HepG2 (cell line): ENCODE results near the gene WDR19. TPM values are rescaled to one million over a fixed set of nuclear protein-coding genes. Genes with fewer than 3 reads are reported as not detected.

ENCODE experiments used
- ARID5B ChIP-seq: IDR thresholded peaks from 2 replicates; pipeline ENCODE4 v1.4.0; 2020; ENCODE audit warnings: mild to moderate bottlenecking, missing genetic modification reagents
- BCL6 ChIP-seq: IDR thresholded peaks from 2 replicates; pipeline ENCODE4 v1.6.1; 2016; ENCODE audit warnings: missing genetic modification reagents, missing compliant biosample characterization
- DR1 ChIP-seq: sonication (generic); formaldehyde crosslinking; IDR thresholded peaks from 2 replicates; pipeline ENCODE4 v1.8.0; 2021; ENCODE audit warnings: mild to moderate bottlenecking, missing genetic modification reagents, inconsistent platforms
- SP4 ChIP-seq: sonication (generic); formaldehyde crosslinking; IDR thresholded peaks from 2 replicates; pipeline ENCODE4 v1.8.1; 2023; ENCODE audit warnings: mild to moderate bottlenecking, missing genetic modification reagents
- SUZ12 ChIP-seq: fragments of 150-350 bp; IDR thresholded peaks from 2 replicates; pipeline ENCODE4 v1.6.1; 2014; ENCODE audit warnings: low read depth, low read length
- ZBTB3 ChIP-seq: sonication (generic); formaldehyde crosslinking; IDR thresholded peaks from 2 replicates; pipeline ENCODE4 v1.4.0; 2020; ENCODE audit warnings: low read depth, mild to moderate bottlenecking, moderate library complexity, missing genetic modification reagents, borderline replicate concordance
- ZBTB7A ChIP-seq: sonication (generic); formaldehyde crosslinking; IDR thresholded peaks from 2 replicates; pipeline ENCODE4 v1.8.0; 2022; ENCODE audit warnings: mild to moderate bottlenecking, missing genetic modification reagents
- ZNF496 ChIP-seq: sonication (generic); formaldehyde crosslinking; IDR thresholded peaks from 2 replicates; pipeline ENCODE4 v1.8.1; 2023; ENCODE audit warnings: mild to moderate bottlenecking, moderate library complexity, missing genetic modification reagents; ENCODE audit not compliant: insufficient replicate concordance
- ZNF670 ChIP-seq: sonication (generic); formaldehyde crosslinking; IDR thresholded peaks from 2 replicates; pipeline ENCODE4 v1.8.0; 2022; ENCODE audit warnings: mild to moderate bottlenecking, missing genetic modification reagents, borderline replicate concordance
- polyA plus RNA-seq, 8 experiments: library from polyadenylated mRNA; depleted of rRNA in 3 of 8; stranded (reverse) in 7 of 8; unstranded in 1 of 8; fragments of >200 nt; fragmentation: Illumina TruSeq in 4 of 8; extraction: Trizol in 4 of 8; gene quantifications; 2 replicates each; pipeline versions ENCODE4 v1.2.1 to v1.2.3, GENCODE V29; 2011 to 2016; ENCODE audit warnings: low read depth in 4 of 8, missing spikeins in 1 of 8, mixed read lengths in 1 of 8; ENCODE audit not compliant: insufficient read depth in 1 of 8
- total RNA-seq, 5 experiments: library from RNA; depleted of rRNA; stranded (reverse); fragments of >200 nt; fragmentation: Illumina TruSeq; extraction: Trizol; gene quantifications; 2 replicates each; pipeline ENCODE4 v1.2.3, GENCODE V29; 2016; ENCODE audit warnings: low read depth in 1 of 5
- TF ChIP-seq, protein P1 (sequence below), 2 experiments: fragments of 450-650 bp in 1 of 2; sonication (generic) in 1 of 2; formaldehyde crosslinking in 1 of 2; IDR thresholded peaks; 2 replicates each; pipeline versions ENCODE4 v1.6.1 to v1.8.0; 2016 to 2022; ENCODE audit warnings: antibody characterized with exemption in 1 of 2, mild to moderate bottlenecking in 1 of 2, missing genetic modification reagents in 1 of 2
- TF ChIP-seq, protein P2 (sequence below): sonication (generic); formaldehyde crosslinking; IDR thresholded peaks from 2 replicates; pipeline ENCODE4 v1.8.0; 2022; ENCODE audit warnings: mild to moderate bottlenecking, missing genetic modification reagents, moderate library complexity
- TF ChIP-seq, protein P3 (sequence below), 2 experiments: sonication (generic) in 1 of 2; formaldehyde crosslinking in 1 of 2; IDR thresholded peaks; 2 replicates each; pipeline versions ENCODE4 v1.5.1 to v1.6.1; 2011 to 2020; ENCODE audit warnings: borderline replicate concordance in 1 of 2, low read depth in 1 of 2, low read length in 1 of 2, mild to moderate bottlenecking in 1 of 2, missing genetic modification reagents in 1 of 2, moderate library complexity in 1 of 2

WDR19 gene
- total and polyA plus RNA-seq, 2 of the 13 experiments (the other 11 are each of a cell fraction or from before 2014, with no cell fraction given), result 22.9 to 34.1 TPM

- TF ChIP-seq, protein P1, sequence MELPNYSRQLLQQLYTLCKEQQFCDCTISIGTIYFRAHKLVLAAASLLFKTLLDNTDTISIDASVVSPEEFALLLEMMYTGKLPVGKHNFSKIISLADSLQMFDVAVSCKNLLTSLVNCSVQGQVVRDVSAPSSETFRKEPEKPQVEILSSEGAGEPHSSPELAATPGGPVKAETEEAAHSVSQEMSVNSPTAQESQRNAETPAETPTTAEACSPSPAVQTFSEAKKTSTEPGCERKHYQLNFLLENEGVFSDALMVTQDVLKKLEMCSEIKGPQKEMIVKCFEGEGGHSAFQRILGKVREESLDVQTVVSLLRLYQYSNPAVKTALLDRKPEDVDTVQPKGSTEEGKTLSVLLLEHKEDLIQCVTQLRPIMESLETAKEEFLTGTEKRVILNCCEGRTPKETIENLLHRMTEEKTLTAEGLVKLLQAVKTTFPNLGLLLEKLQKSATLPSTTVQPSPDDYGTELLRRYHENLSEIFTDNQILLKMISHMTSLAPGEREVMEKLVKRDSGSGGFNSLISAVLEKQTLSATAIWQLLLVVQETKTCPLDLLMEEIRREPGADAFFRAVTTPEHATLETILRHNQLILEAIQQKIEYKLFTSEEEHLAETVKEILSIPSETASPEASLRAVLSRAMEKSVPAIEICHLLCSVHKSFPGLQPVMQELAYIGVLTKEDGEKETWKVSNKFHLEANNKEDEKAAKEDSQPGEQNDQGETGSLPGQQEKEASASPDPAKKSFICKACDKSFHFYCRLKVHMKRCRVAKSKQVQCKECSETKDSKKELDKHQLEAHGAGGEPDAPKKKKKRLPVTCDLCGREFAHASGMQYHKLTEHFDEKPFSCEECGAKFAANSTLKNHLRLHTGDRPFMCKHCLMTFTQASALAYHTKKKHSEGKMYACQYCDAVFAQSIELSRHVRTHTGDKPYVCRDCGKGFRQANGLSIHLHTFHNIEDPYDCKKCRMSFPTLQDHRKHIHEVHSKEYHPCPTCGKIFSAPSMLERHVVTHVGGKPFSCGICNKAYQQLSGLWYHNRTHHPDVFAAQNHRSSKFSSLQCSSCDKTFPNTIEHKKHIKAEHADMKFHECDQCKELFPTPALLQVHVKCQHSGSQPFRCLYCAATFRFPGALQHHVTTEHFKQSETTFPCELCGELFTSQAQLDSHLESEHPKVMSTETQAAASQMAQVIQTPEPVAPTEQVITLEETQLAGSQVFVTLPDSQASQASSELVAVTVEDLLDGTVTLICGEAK (IDR thresholded peaks at IDR 0.05), result no peak
- TF ChIP-seq, protein P1 (CRISPR knock-in tag; IDR thresholded peaks at IDR 0.05), result no peak
- TF ChIP-seq ZBTB3 (CRISPR knock-in tag) (no peak), DR1 (CRISPR knock-in tag) (no peak), ZBTB7A (no peak), ZNF670 (CRISPR knock-in tag) (no peak), ARID5B (CRISPR knock-in tag) (peak; percentile 49), BCL6 (0 out of 2 replicates have a peak, but pooled peaks have one; percentile 23), ZNF496 (CRISPR knock-in tag) (no peak), SP4 (CRISPR knock-in tag) (no peak), SUZ12 (no peak)
- TF ChIP-seq, protein P2, sequence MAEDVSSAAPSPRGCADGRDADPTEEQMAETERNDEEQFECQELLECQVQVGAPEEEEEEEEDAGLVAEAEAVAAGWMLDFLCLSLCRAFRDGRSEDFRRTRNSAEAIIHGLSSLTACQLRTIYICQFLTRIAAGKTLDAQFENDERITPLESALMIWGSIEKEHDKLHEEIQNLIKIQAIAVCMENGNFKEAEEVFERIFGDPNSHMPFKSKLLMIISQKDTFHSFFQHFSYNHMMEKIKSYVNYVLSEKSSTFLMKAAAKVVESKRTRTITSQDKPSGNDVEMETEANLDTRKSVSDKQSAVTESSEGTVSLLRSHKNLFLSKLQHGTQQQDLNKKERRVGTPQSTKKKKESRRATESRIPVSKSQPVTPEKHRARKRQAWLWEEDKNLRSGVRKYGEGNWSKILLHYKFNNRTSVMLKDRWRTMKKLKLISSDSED, result no peak
- TF ChIP-seq, protein P3, sequence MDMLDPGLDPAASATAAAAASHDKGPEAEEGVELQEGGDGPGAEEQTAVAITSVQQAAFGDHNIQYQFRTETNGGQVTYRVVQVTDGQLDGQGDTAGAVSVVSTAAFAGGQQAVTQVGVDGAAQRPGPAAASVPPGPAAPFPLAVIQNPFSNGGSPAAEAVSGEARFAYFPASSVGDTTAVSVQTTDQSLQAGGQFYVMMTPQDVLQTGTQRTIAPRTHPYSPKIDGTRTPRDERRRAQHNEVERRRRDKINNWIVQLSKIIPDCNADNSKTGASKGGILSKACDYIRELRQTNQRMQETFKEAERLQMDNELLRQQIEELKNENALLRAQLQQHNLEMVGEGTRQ (IDR thresholded peaks at IDR 0.05; ENCODE audit: low read depth, low read length), result no peak
- TF ChIP-seq, protein P3 (CRISPR knock-in tag; IDR thresholded peaks at IDR 0.05; ENCODE audit: borderline replicate concordance), result no peak
Measured at GRCh38 chr4:39233114-39233513, 50.8 kb downstream of the WDR19 start (continued).
